HepG2 (cell line): ENCODE measurements around the gene KCNAB3. TPM values are rescaled to one million over a fixed set of nuclear protein-coding genes. Genes with fewer than 3 reads are reported as not detected.

ENCODE experiments used
- ATAC-seq: fragments of 200-7000 bp; cut with Tn5 transposase; 3 replicates; pipeline ENCODE4 v1.9.1; 2020; ENCODE audit warnings: mild to moderate bottlenecking, moderate library complexity
- BruUV-seq: library from RNA; stranded (reverse); fragments of 400-500 nt; replicated peaks from 2 replicates; lab custom pipeline; 2021; lab: Mats Ljungman, UMichigan
- CTCF ChIA-PET: fragments of 300-600 bp; formaldehyde crosslinking; extraction: SDS; loops from one replicate; lab custom pipeline; 2021; ENCODE audit warnings: low total read pairs, inconsistent platforms, low intra/inter-chr PET ratio; lab: Yijun Ruan, JAX
- POLR2A ChIA-PET: fragments of 350-600 bp; sonication (Branson Sonifier 250); formaldehyde crosslinking; loops from one replicate; lab custom pipeline; 2020; ENCODE audit warnings: antibody characterized with exemption, inconsistent platforms; lab: Yijun Ruan, JAX
- DNase-seq: peaks from one replicate; pipeline ENCODE4 v3.0.0-alpha.2; 2015; ENCODE audit warnings: low spot score
- FAIRE-seq: peaks from 3 replicates; lab custom pipeline; 2011; peaks lifted over from hg19 to GRCh38; lab: Jason Lieb, UNC
- H2AFZ ChIP-seq: one replicate; pipeline ENCODE4 v1.6.1; 2011; ENCODE audit warnings: low read length, inconsistent platforms
- H3K27ac ChIP-seq: fragments of 300-600 bp; 3 replicates; pipeline ENCODE4 v1.8.0; 2011; ENCODE audit warnings: mixed run types, mild to moderate bottlenecking, mixed read lengths, low read length, inconsistent platforms; ENCODE audit not compliant: insufficient read depth; ENCODE audit errors: extremely low read length
- H3K27me3 ChIP-seq, 2 experiments: fragments of 200-600 bp in 1 of 2; 2 replicates in 1 of 2; 3 replicates in 1 of 2; pipeline versions ENCODE4 v1.6.0 to v1.8.0; 2011; ENCODE audit warnings: low read length in 2 of 2, mild to moderate bottlenecking in 2 of 2, moderate library complexity in 2 of 2, inconsistent platforms in 1 of 2; ENCODE audit not compliant: insufficient read depth in 2 of 2, control insufficient read depth in 1 of 2
- H3K36me3 ChIP-seq, 2 experiments: fragments of 200-600 bp in 1 of 2; replicated peaks in 1 of 2; 2 replicates in 1 of 2; 3 replicates in 1 of 2; pipeline versions ENCODE4 v1.5.1 to v1.8.0; 2011; ENCODE audit warnings: low read length in 2 of 2, inconsistent platforms in 1 of 2; ENCODE audit not compliant: insufficient read depth in 2 of 2, control insufficient read depth in 1 of 2
- H3K4me1 ChIP-seq: 2 replicates; pipeline ENCODE4 v1.5.1; 2012; ENCODE audit warnings: low read length, inconsistent platforms; ENCODE audit not compliant: insufficient read depth
- H3K4me2 ChIP-seq: 2 replicates; pipeline ENCODE4 v1.6.0; 2011; ENCODE audit warnings: low read depth, low read length, inconsistent platforms
- H3K4me3 ChIP-seq, 3 experiments: fragments of 200-600 bp in 1 of 3; sonication (generic), shearing (Covaris generic) in 1 of 3; replicated peaks in 1 of 3; 2 replicates each; pipeline ENCODE4 v1.5.1; 2011 to 2016; ENCODE audit warnings: low read length in 3 of 3, inconsistent platforms in 2 of 3, low read depth in 2 of 3, mild to moderate bottlenecking in 2 of 3, control low read depth in 1 of 3, mixed read lengths in 1 of 3; ENCODE audit not compliant: insufficient read depth in 1 of 3
- H3K79me2 ChIP-seq: one replicate; pipeline ENCODE4 v1.6.1; 2011; ENCODE audit warnings: low read length, inconsistent platforms; ENCODE audit not compliant: insufficient read depth
- H3K9ac ChIP-seq: 2 replicates; pipeline ENCODE4 v1.6.0; 2011; ENCODE audit warnings: mild to moderate bottlenecking, low read depth, low read length, inconsistent platforms; ENCODE audit not compliant: insufficient read depth
- H3K9me3 ChIP-seq: 2 replicates; pipeline ENCODE4 v1.5.1; 2012; ENCODE audit warnings: mild to moderate bottlenecking, low read length
- H4K20me1 ChIP-seq: 2 replicates; pipeline ENCODE4 v1.6.0; 2011; ENCODE audit warnings: inconsistent platforms, mild to moderate bottlenecking, low read length, moderate library complexity; ENCODE audit not compliant: insufficient read depth
- HNF1B ChIP-seq: sonication (generic); formaldehyde crosslinking; IDR thresholded peaks from 2 replicates; pipeline ENCODE4 v1.5.1; 2020; ENCODE audit warnings: mild to moderate bottlenecking, moderate library complexity, missing genetic modification reagents
- HOXD1 ChIP-seq: sonication (generic); formaldehyde crosslinking; IDR thresholded peaks from 2 replicates; pipeline ENCODE4 v1.5.0; 2020; ENCODE audit warnings: missing genetic modification reagents
- MIER3 ChIP-seq: IDR thresholded peaks from 2 replicates; pipeline ENCODE4 v1.6.1; 2016; ENCODE audit warnings: missing compliant biosample characterization, borderline replicate concordance
- MYNN ChIP-seq: sonication (generic); formaldehyde crosslinking; IDR thresholded peaks from 2 replicates; pipeline ENCODE4 v1.4.0; 2020; ENCODE audit warnings: mild to moderate bottlenecking, low read depth, missing genetic modification reagents
- PHF8 ChIP-seq: sonication (generic); formaldehyde crosslinking; IDR thresholded peaks from 2 replicates; pipeline ENCODE4 v1.5.0; 2020; ENCODE audit warnings: missing genetic modification reagents
- SUZ12 ChIP-seq: fragments of 150-350 bp; IDR thresholded peaks from 2 replicates; pipeline ENCODE4 v1.6.1; 2014; ENCODE audit warnings: low read depth, low read length
- TFDP2 ChIP-seq: sonication (generic); formaldehyde crosslinking; IDR thresholded peaks from 2 replicates; pipeline ENCODE4 v1.4.0; 2020; ENCODE audit warnings: missing genetic modification reagents
- ZFP82 ChIP-seq: sonication (generic); formaldehyde crosslinking; IDR thresholded peaks from 2 replicates; pipeline ENCODE4 v1.5.1; 2020; ENCODE audit warnings: mild to moderate bottlenecking, missing genetic modification reagents, borderline replicate concordance
- ZNF124 ChIP-seq: sonication (generic); formaldehyde crosslinking; IDR thresholded peaks from 2 replicates; pipeline ENCODE4 v1.4.0; 2020; ENCODE audit warnings: missing genetic modification reagents
- ZNF501 ChIP-seq: sonication (generic); formaldehyde crosslinking; IDR thresholded peaks from 2 replicates; pipeline ENCODE4 v1.5.1; 2020; ENCODE audit warnings: mild to moderate bottlenecking, moderate library complexity, missing genetic modification reagents
- ZNF513 ChIP-seq: sonication (generic); formaldehyde crosslinking; conservative IDR thresholded peaks from 2 replicates; pipeline ENCODE4 v1.5.0; 2020; ENCODE audit warnings: missing genetic modification reagents
- ZNF546 ChIP-seq: sonication (generic); formaldehyde crosslinking; conservative IDR thresholded peaks from 2 replicates; pipeline ENCODE4 v1.8.1; 2023; ENCODE audit warnings: mild to moderate bottlenecking, missing genetic modification reagents
- ZNF557 ChIP-seq: sonication (generic); formaldehyde crosslinking; IDR thresholded peaks from 2 replicates; pipeline ENCODE4 v1.4.0; 2020; ENCODE audit warnings: missing genetic modification reagents
- WGBS: methylation state at CpG from one replicate; pipeline ENCODE4 v1.1.6; 2017; ENCODE audit warnings: low lambda C conversion rate; 5-methylcytosine and 5-hydroxymethylcytosine counted together
- in situ Hi-C: cut with HindIII; loops from 2 replicates; pipeline ENCODE4 v1.10.0; 2017; ENCODE audit warnings: low pct_unique_long_range_greater_than_20kb; ENCODE audit not compliant: extremely low pct_ligation_motif_present
- intact Hi-C: fragments of 100-400 bp; cut with micrococcal nuclease; formaldehyde crosslinking; loops from one replicate; pipeline ENCODE4 v1.10.0; 2022; ENCODE audit not compliant: unreplicated experiment
- polyA plus RNA-seq, 8 experiments: library from polyadenylated mRNA; depleted of rRNA in 3 of 8; stranded (reverse) in 7 of 8; unstranded in 1 of 8; fragments of >200 nt; fragmentation: Illumina TruSeq in 4 of 8; extraction: Trizol in 4 of 8; gene quantifications; 2 replicates each; pipeline versions ENCODE4 v1.2.1 to v1.2.3, GENCODE V29; 2011 to 2016; ENCODE audit warnings: low read depth in 4 of 8, missing spikeins in 1 of 8, mixed read lengths in 1 of 8; ENCODE audit not compliant: insufficient read depth in 1 of 8
- total RNA-seq, 5 experiments: library from RNA; depleted of rRNA; stranded (reverse); fragments of >200 nt; fragmentation: Illumina TruSeq; extraction: Trizol; gene quantifications; 2 replicates each; pipeline ENCODE4 v1.2.3, GENCODE V29; 2016; ENCODE audit warnings: low read depth in 1 of 5

KCNAB3 gene
- total and polyA plus RNA-seq, 2 of the 13 experiments (the other 11 are each of a cell fraction or from before 2014, with no cell fraction given), result 0.29 to 0.88 TPM

GRCh38 chr17:7945651-7946050, 16.0 kb upstream of the KCNAB3 start:
- H3K9me3 ChIP-seq, result no peaks in the 10 kb centered on the region
- BruUV-seq, result no TSS peak
- H4K20me1 ChIP-seq, result no peaks in the 10 kb centered on the region
- FAIRE-seq (no peak), DNase-seq (no peak), ATAC-seq (no peak)
- no peaks in the 10 kb centered on the region for H3K27me3 ChIP-seq
- no peak overlapping the region for H3K27ac ChIP-seq
- POLR2A ChIA-PET, result no interaction called here
- TF ChIP-seq TFDP2 (CRISPR knock-in tag), result no peak
- no peak for TF ChIP-seq SUZ12
- TF ChIP-seq HOXD1 (CRISPR knock-in tag), result no peak
- TF ChIP-seq ZNF501 (CRISPR knock-in tag), result no peak
- no peak for TF ChIP-seq HNF1B
- TF ChIP-seq ZNF124 (CRISPR knock-in tag), result no peak
- TF ChIP-seq PHF8 (CRISPR knock-in tag), result no peak
- no peak for TF ChIP-seq ZNF513 (CRISPR knock-in tag)
- no peak for TF ChIP-seq ZNF557 (CRISPR knock-in tag)
- TF ChIP-seq MIER3, result no peak
- no peak for TF ChIP-seq ZNF546 (CRISPR knock-in tag)
- no peak for TF ChIP-seq ZFP82
- no peak for TF ChIP-seq MYNN (CRISPR knock-in tag)
- H3K9ac ChIP-seq, result no peak overlapping the region
- peaks cover 17 to 59% of the 10 kb centered on the region in 2 experiments for H3K36me3 ChIP-seq
- in situ Hi-C loops, result no loop called here
- H3K4me2 ChIP-seq, result no peak overlapping the region
- H3K79me2 ChIP-seq, result no peaks in the 10 kb centered on the region
- intact Hi-C loops, result no loop called here
- CTCF ChIA-PET, result no interaction called here
- WGBS, result 84% methylated on average over 7 of the region's 7 CpGs
- H3K4me1 ChIP-seq, result no peaks in the 10 kb centered on the region
- H2AFZ ChIP-seq, result no peak overlapping the region
- no peak overlapping the region for H3K4me3 ChIP-seq
